Measurements from ENCODE around the gene GRB2.

Gene GRB2

GRCh38 chr17:75418531-75418930 lies 13.1 kb upstream of the GRB2 start:
- no peaks in the 10 kb centered on the region for H3K27me3 ChIP-seq (ENCODE audit: low read length)
- no peaks in the 10 kb centered on the region for H3F3A ChIP-seq (ENCODE audit: insufficient read depth)
- H3K9me3 ChIP-seq (ENCODE audit: insufficient read depth, low read length) = no peaks in the 10 kb centered on the region
- H3K9ac ChIP-seq (ENCODE audit: low read length) = no peak overlapping the region
- no peak overlapping the region for H3K27ac ChIP-seq (ENCODE audit: low read depth, low read length)
- H4K20me1 ChIP-seq (ENCODE audit: low read depth, low read length) = no peaks in the 10 kb centered on the region
- no peak overlapping the region for H2AFZ ChIP-seq (ENCODE audit: low read depth, low read length, severe bottlenecking)
- no peaks in the 10 kb centered on the region for H3K9me2 ChIP-seq (replicated peaks; ENCODE audit: insufficient read depth, low read length)
- no peak overlapping the region for H3K4me2 ChIP-seq (ENCODE audit: low read depth, low read length, poor library complexity, severe bottlenecking)
- TF ChIP-seq EZH2phosphoT487 (conservative IDR thresholded peaks at IDR 0.05; ENCODE audit: low read length) (no peak), CTCF (IDR thresholded peaks at IDR 0.05; ENCODE audit: insufficient read depth, low read length, poor library complexity, severe bottlenecking) (no peak)
- no peaks in the 10 kb centered on the region for H3K36me3 ChIP-seq (ENCODE audit: low read length)
- H3K79me2 ChIP-seq (ENCODE audit: insufficient read depth, low read length) = no peaks in the 10 kb centered on the region
- no peak overlapping the region for H3K4me3 ChIP-seq (ENCODE audit: insufficient read depth, low read length, poor library complexity, severe bottlenecking)

- H3K36me3 ChIP-seq (ENCODE audit: low read length) = no peaks in the 10 kb centered on the region
- no peak overlapping the region for H3K4me2 ChIP-seq (ENCODE audit: low read depth, low read length, poor library complexity, severe bottlenecking)
- no peaks in the 10 kb centered on the region for H3K79me2 ChIP-seq (ENCODE audit: insufficient read depth, low read length)
- H3K27ac ChIP-seq (ENCODE audit: low read depth, low read length) = no peak overlapping the region
- H2AFZ ChIP-seq (ENCODE audit: low read depth, low read length, severe bottlenecking) = no peak overlapping the region
- no peaks in the 10 kb centered on the region for H3K9me2 ChIP-seq (replicated peaks; ENCODE audit: insufficient read depth, low read length)
- no peaks in the 10 kb centered on the region for H4K20me1 ChIP-seq (ENCODE audit: low read depth, low read length)
- H3K9me3 ChIP-seq (ENCODE audit: insufficient read depth, low read length) = no peaks in the 10 kb centered on the region
- no peaks in the 10 kb centered on the region for H3K27me3 ChIP-seq (ENCODE audit: low read length)
- no peak for TF ChIP-seq CTCF (IDR thresholded peaks at IDR 0.05; ENCODE audit: insufficient read depth, low read length, poor library complexity, severe bottlenecking)
- TF ChIP-seq EZH2phosphoT487 (conservative IDR thresholded peaks at IDR 0.05; ENCODE audit: low read length) = no peak
- no peak overlapping the region for H3K4me3 ChIP-seq (ENCODE audit: insufficient read depth, low read length, poor library complexity, severe bottlenecking)
- no peaks in the 10 kb centered on the region for H3F3A ChIP-seq (ENCODE audit: insufficient read depth)
- no peak overlapping the region for H3K9ac ChIP-seq (ENCODE audit: low read length)
Observed at GRCh38 chr17:75417054-75417580, 11.6 kb upstream of the GRB2 start.

- Histone ChIP-seq H3K4me3 (ENCODE audit: insufficient read depth, low read length, poor library complexity, severe bottlenecking) (no peak overlapping the region), H3K36me3 (ENCODE audit: low read length) (no peaks in the 10 kb centered on the region), H3K27me3 (ENCODE audit: low read length) (no peaks in the 10 kb centered on the region), H3K9me3 (ENCODE audit: insufficient read depth, low read length) (no peaks in the 10 kb centered on the region), H3F3A (ENCODE audit: insufficient read depth) (no peaks in the 10 kb centered on the region), H4K20me1 (ENCODE audit: low read depth, low read length) (no peaks in the 10 kb centered on the region), H3K27ac (ENCODE audit: low read depth, low read length) (no peak overlapping the region), H3K4me2 (ENCODE audit: low read depth, low read length, poor library complexity, severe bottlenecking) (no peak overlapping the region), H3K9ac (ENCODE audit: low read length) (no peak overlapping the region), H3K79me2 (ENCODE audit: insufficient read depth, low read length) (no peaks in the 10 kb centered on the region), H3K9me2 (replicated peaks; ENCODE audit: insufficient read depth, low read length) (no peaks in the 10 kb centered on the region), H2AFZ (ENCODE audit: low read depth, low read length, severe bottlenecking) (no peak overlapping the region)
- TF ChIP-seq EZH2phosphoT487 (conservative IDR thresholded peaks at IDR 0.05; ENCODE audit: low read length) (no peak), CTCF (IDR thresholded peaks at IDR 0.05; ENCODE audit: insufficient read depth, low read length, poor library complexity, severe bottlenecking) (no peak)
Observed at GRCh38 chr17:75416006-75416405, 10.5 kb upstream of the GRB2 start.

Data from SU-DHL-6 (cell line).